Measurements from ENCODE around the gene CAT.

Gene CAT

DNA sequence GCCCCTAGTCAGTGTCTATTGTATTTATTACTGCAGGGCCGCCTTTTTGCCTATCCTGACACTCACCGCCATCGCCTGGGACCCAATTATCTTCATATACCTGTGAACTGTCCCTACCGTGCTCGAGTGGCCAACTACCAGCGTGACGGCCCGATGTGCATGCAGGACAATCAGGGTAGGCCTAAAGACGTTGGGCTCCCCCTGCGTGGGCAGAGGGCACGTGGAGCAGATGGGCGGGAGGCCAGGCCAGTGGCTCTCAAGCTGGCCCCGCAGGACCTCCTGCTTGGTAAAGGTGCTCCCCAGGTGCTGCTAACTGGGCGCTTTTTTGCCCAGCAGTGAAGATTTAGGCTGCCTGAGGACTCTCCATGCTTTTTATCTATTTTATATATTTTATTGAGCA is 22.5 kb downstream of the CAT start:
- ATAC-seq: no peak

DNA sequence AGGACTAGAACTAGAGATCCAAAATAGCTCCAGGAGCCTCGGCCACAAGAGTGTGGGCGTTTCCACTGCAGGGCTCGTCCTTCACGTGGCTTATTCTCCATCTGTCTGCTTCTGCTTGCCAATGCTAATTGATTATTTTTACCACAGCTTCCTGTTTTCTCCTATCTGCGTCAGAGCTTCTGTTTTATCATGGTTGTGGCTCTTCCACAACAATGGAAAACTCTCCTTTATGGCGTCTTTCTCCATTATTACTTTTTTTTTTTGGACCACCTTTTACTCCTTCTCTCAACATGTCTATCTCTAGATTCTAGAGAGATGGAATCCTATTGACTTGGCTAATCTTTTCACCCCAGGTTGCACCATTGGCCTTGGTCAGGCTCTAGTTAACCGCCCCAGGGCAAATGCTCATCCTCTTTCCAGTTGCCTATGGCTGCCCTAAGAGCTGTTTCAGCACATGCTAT is 25.9 kb downstream of the CAT start:
- no peak for ATAC-seq

DNA sequence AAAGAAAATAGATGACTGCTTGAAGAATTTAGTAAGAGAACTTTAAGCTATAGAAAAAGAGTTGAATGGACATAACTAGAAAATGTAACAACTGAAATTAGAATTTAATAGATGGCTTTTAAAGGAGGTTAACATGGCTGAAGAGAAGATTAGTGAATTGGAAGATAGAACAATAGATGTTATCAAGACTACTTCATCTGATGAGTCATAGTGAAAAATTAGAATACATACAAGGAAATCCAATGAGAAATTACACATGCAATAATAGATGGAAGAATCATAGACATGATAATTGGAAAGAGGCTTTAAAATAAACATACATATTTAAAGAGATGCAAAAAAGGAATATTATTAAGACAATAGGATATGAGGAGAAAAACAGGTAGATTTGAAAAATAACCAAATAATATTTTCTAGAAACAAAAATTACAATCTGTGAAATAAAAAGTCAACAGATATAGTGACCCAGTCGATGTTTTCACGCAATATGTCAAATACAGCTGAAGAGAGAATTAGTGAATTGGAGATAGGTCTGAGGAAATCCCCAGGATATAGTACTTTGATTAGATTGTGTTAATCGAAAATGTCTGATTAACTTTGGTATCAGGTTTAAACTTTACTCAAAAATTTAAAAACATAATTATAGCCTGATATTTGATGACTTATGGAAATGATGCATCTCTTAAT is 28.2 kb downstream of the CAT start:
- ATAC-seq: no peak

DNA sequence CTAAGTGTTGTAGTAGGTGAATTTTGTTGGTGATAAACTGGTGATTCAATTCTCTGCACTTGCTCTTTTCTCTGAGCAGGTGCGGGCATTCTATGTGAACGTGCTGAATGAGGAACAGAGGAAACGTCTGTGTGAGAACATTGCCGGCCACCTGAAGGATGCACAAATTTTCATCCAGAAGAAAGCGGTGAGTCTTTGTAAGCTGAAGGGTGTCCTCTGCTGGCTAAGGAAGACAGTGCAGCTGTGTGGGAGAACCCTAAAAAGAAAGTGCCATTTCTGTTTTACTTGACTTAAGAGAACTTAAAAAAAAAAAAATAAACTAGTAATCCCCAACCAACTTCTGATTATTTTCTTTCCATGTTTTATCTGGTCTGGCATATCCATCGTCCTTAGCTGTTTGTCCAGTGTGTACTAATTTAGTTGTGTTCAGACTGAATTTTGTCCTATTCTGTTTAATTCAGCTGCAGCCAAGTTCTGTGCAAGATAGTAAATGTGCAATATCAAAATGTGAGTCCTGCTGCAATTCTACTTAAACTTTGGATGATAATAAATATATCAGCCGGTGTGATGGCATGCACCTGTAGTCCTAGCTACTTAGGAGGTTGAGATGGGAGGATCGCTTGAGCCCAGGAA is 29.6 kb downstream of the CAT start:
- ATAC-seq: no peak

DNA sequence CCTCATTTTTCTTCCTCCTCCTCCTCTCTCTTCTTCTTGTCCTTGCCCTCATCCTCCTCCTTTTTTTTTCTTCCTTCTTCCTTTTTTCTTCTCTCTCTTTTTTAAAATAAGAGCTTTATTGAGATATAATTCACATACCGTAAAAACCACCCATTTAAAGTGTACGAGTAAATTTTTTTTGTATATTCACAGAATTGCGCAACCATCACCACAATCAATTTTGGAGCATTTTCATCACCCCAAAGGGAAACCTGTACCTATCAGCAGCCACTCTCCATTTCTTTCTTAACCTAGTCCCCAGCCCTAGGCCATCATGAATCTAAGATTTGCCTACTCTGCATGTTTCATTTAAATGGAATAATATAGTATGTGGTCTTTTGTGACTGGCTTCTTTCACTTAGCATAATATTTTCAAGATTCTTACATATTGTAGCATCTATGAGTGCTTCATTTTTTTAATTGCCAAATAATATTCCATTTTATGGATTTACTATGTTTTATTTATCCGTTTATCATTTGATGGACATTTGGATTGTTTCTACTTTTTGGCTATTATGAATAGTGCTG is 35.0 kb downstream of the CAT start:
- ATAC-seq: no peak

DNA sequence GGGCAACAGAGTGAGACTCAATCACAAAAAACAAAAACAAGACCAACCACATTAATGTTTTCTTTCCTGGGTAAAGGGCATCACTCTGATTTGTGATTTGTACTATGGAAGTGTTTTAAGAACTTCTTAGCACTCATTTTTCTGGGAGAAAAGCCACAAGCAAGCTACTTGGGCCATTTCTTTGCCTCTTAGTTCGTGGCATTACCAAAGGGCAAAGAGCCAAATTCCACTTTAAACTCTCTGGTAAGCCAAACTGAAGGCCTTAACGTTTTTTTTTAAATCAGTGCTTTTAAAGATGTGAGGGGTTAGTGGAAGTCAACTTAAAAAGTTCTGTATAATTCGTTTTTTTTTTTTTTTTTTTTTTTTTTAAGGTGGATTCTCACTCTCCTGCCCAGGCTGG is 36.9 kb downstream of the CAT start:
- no peak for ATAC-seq

DNA sequence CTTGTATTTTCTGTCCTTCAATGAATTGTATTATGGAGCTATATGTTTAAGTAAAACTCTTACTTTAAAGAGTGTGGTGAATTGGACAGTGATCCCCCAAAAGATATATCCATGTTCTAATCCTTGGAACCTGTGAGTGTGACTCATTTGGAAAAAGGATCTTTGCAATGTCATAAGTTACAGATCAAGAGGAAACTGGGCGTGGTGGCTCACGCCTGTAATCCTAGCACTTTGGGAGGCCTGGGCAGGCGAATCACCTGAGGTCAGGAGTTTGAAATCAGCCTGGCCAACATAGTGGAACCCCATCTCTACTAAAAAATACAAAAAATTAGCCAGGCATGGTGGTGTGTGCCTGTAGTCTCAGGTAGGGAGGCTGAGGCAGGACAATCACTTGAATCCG is 38.1 kb downstream of the CAT start:
- no peak for ATAC-seq

DNA sequence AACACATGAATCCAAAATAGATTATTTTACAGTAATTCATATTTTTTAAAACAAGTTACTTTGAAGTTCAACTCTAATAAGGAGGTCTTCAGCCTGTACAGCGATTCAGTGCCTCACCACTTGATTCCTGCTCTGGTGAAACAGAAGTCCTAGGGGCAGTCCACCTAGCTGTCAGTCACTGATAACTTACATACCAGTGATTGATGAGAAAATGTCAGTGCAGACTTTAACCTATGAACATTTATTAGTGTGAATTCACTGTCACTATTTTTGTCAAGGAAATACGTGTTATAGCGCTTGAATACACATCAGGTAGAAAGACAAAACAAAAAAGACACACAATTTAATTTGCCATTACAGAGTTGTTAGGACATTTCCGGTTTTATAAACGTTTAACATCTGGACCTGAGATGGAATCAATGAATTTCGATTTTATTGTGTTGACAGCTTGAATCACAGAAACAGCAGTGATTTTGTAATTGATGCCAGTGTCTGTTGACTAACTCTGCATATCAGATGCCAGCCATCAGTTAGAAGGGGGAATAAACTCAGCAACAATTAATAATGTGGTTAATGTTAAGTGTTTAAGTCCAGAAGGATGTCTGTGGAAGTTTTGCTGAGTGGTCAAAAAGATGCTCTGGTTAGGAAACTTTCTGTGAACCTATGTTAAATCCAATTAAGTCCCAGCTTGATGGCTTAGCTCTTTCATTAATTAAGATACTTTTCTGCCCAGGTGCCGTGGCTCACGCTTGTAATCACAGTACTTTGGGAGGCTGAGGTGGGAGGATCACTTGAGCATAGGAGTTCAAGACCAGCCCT is 40.3 kb downstream of the CAT start:
- no peak for ATAC-seq

DNA sequence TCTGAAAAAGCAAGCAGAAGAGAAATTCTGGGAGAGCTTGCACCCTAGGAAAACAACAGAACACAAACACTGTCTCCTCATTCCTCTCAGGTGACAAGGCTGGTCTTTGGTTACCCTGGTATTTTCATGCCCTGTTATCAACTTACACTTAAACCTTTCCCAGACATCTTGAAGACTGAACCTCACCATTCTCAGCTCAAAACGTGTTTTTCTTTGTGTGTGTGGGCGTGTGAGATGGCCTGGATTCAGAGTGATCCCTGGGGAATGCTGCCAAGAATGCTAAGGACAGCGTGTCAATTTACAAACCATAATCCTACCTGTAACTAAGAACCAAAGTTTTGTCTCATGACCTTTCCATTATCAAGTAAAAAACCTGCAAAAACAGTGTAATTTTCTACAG is 41.6 kb downstream of the CAT start:
- ATAC-seq: no peak

DNA sequence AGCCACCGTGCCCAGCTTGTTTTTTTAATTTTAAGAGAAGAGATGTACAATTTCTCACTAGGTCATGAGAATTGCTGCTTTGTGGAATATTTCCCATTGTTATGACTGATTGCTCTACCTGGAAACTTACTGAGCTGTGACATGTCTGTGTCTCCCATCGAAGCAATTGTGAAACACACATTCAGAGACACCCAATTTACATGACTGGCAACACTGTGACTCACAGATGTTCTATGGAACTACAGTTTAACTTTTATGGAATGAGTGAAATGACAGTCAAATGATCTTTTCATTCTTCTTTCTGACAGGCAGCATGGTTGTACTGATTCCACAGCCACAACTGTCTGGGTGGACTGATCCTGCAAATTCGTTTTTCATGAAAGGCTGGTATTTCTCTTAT is 42.6 kb downstream of the CAT start:
- no peak for ATAC-seq

DNA sequence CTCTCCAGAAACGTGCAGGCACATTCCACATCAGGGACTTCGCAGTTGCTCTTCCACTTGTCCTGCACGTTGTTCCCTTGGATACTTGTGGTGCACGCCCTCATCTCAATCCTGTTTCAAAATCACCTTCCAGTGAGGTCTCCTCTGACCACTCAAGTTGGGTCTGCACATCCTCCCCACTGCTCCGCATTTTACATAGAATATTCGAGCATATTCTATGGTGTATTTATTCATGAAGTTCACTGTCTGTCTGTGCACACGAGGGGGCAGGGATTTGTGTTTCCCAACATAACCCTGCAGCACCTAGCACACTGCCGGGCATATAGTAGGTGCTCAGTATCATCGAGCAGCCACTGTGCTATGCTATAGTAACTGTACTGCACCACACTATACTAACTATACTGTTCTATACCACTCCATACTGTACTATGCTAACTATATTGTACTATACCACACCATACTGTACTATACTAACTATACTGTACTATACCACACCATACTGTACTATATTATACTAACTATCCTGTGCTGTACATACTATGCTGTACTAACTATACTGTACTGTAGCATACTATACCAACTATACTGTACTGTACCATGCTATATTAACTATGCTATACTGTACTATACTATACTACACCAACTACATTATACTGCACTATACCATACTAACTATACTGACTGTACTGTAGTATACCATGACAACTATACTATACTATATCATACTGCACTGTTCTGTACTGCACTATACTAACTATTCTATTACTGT is 44.6 kb downstream of the CAT start:
- ATAC-seq: no peak

DNA sequence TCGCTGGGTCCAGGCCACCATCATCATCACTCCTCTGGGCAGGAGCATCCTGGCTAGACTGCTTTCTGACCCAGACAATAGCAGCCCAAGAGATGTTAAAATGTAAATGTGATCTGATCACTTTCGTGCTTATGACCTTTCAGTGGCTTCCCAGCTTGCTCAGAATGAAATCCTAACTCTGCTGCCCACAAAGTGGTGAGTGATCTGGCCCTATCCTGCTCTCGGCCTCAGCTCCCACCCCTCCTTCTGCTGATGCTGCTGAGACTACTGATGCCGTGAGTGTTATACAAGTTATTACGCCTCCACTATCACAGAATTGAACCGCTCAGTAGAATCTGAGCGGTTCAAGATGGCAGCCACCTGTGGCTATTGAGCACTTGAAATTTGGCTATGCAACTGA is 48.7 kb downstream of the CAT start:
- ATAC-seq: no peak

DNA sequence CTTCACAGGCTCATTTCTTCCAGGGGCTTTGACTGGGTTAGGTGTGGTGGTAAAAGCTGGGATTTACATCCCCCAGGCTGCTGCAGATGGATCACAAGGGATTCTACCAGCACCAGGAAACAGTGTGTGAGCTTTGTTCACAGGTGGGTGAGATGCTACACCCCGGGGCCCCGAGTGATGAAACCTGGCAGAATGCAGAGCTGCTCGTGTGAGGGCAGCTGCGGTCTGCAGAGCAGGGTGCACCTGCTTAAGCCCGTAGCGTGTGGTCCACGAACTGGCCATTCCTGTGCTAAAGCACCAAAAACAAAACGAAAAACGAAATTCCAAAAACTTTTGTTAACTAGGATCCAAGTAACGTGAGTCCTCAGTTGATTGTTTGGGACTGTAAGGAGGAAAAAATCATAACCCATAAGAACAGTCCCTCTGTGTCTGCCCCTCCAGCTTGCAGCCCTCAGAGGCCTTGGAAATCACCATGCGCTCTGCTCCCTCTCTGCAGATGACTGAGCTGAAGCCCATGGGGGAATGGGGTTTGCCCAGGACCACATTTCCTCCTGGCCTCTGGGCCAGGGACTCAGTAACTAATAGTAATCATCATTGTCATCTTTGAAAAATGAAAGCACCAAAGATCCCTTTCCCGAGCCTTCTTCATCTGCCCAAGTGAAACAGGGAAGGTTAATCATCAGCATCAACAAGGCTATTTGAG is 50.3 kb downstream of the CAT start:
- ATAC-seq: no peak

DNA sequence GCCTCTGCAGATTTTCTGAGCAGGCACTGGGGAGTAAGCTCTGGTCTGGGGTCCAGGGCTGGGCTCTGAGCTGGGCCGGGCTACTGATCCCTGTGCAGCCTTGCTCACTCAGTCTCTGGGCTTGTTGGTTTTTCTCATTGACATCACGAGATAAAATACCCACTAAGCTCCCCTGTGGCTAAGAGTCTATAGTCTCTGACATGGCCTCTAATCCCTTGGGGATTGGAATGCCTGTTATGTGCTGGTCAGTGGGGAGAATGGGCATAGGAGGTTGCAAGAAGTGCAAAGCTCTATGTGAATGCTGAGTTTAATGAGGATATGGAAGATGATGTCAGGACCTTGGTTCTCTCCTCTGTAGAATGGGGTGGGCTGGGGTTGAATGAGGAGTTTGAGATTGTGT is 51.6 kb downstream of the CAT start:
- no peak for ATAC-seq

DNA sequence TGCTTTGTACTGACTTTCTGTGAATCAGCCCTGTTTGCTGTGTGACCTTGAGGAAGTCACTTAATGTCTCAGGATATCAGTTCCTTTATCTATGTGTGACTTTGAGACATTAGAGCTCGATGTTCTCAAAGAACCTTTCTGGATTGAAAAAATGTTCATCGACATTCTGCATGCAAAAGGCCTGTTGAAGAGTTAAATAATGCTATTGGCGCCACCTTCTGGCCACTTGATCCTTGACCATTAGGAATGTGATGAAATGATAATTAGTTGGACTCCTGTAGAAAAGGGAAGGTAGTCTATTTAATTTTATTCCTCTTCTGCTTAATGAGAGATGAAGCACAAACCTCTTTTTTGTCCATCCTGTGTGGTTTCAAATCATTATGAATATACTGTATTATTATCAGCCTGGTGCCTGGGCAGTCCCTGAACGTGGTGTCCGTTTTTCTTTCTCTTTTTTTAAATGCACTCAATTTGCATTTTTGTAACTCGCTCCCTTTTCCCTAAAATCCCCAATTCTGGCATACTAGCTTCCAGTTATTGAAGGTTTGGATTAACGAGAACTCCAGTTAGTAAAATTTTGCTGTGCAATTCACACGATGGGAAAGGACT is 54.2 kb downstream of the CAT start:
- ATAC-seq: no peak

DNA sequence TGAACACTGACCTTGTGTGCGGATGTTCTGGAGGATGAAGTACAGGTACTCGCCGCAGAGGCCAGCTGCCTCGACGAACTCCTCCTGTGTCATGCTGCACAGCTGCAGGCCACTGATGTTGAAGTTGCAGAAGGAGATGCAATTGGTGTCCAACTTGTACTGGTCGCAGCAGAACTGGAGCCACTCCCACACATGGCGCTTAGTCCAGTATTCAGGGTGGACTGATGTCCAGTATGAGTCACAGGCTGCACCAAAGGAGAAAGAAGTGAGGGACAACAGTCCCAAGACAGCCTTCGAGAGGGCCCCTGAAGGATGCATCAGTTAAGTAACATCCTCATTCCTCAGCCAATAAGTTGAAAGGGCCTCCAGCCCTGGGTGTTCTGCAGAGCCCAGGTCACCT is 54.7 kb downstream of the CAT start:
- ATAC-seq: no peak

DNA sequence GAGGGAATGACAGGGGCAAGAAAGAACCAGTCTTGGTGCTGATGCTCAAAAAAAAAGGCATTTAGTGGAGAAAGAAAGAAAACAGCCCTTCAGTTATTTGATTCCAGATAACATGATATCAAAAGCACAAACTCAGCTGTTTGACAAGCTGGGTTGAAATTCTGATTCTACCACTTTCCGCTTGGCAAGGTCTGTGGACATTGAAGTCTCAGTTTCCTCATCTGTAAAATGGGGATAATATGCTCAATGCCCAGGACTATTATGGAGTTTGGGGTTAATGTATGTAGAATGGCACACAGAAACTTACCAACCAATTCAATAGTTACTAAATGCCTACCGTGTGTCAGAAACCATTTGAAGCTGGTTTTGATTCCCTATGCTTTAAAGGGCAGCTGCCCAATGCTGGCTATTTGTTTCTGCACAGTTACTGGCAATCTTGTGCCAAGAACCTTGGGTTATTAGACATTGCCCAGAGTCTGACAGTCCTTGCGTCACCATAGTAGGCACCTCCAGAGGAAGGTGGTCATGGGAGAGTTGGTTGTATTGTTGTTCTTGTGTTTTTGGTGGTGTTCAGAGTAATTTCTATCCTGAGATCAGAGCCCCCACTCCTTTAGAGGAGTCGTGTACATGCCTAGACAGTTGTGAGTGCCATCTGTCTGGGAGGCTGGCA is 55.3 kb downstream of the CAT start:
- ATAC-seq: no peak

DNA sequence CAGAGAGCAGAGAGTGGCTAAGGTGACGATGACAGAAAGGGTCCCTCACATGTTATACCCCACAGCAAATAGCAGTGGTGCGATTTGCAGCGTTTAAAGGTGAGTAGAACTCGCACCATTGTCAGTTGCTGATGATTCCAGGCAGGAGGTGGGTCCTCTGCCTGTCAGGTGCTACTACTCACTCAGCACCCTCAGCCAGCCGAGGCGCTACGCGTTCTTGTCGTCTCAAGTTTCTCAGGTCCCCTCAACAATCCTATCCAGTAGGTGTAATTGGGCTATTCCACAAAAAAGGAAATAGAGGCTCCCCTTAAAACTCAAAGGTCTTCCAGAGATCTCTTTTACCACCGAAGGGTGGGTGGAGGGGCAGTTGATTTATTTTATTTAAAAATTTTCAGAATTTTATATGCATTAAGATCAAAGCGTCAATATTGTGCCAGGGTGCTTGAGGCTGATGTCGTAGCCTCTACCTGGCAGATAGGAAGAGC is 56.5 kb downstream of the CAT start:
- no peak for ATAC-seq

DNA sequence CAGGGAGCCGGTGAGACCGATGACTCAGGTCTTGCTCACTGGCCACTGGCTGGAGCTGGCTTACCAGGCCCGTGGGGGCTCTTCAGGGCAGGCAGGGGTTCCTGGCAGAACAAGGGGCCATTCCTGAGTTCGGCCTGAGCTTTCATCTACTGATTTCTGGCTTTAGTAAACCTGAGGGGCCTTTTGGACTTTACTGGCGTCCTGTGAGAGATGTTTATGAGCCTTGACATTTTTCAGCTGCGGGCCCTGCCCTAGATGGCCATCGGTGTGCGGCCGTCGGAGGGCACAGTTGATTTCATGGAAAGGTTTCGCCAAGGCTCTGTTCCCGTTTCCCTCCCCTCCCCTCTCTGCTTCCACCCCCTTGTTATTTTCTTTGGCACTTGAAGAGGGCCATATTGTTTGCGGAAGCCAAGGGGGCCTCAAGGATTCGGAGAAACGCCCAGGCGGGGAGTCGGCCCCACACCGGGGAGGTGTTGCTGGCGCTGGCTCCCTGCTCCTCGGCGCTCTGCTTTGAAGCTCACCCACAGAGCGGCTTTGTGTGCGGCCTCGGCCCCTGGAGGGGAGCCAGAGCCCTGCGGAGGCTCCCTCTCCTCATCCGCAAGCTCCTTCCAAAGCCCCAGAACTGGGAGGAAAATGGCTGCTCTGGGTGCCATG is 57.1 kb downstream of the CAT start:
- ATAC-seq: no peak

DNA sequence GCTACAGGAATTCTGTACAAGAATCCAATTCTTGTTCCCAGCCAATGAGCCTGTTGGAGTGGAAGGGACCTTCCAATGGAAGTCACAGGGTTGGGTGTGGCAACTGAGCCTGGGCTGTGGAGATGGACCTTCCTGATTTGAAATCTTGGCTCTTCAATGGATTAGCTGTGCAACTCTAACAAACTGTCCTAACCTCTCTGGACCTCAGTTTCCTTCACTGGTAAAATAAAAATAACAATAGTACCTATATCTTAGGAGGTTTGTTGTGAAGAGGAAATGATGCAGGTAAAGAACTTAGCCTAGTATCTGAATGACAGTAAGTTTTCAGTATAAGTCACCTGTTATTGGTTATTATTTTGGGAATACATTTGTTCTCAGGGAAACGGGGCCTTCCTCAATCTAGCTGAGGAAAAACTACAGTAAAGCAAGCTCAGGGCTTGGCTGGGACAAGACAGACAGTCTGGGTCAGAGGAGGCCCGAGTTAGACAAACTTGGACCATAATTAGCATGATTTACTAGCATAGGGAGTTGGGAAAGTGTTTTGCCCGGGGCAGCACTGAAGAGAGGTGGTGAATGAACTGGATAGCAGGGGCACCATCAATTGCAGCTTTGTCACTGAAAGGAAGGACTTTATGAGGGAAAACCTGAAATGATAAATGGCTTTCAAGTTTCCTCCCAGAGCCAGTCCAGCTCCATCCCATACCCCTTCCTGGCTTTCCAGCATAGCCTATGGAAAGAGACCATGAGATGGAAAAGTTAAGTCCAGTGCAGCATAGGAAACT is 61.2 kb downstream of the CAT start:
- no peak for ATAC-seq

Data from activated CD4-positive, CD25-positive, alpha-beta regulatory T cell treated with anti-CD3 and anti-CD28 coated beads, Interleukin-2, amount 50 U/mL, for 24 hours (primary cell).